Mucosa of gallbladder (tissue), 1 donor: ENCODE results near the gene CNTNAP5. TPM values are rescaled to one million over a fixed set of nuclear protein-coding genes. Genes with fewer than 3 reads are reported as not detected.

Source experiments
- DNase-seq: peaks from one replicate; pipeline ENCODE4 v3.0.0-alpha.2; 2020; ENCODE audit warnings: low spot score
- total RNA-seq: library from RNA; stranded (reverse); gene quantifications from one replicate; pipeline ENCODE4 v1.2.1, GENCODE V29; 2021
- donor health status: DM: no; HTN: no; CAD: no.

The CNTNAP5 gene
- total RNA-seq, 1 donor from 2014 or later = 31.7 TPM

GRCh38 chr2:124153713-124154112, 128.6 kb downstream of the CNTNAP5 start:
- no peak for DNase-seq

- DNase-seq = no peak
These were observed 134.1 kb downstream of the CNTNAP5 start for GRCh38 chr2:124159166-124159565.

GRCh38 chr2:124161542-124161941, 136.5 kb downstream of the CNTNAP5 start:
- no peak for DNase-seq

- peak; percentile 79 for DNase-seq
These were observed 137.2 kb downstream of the CNTNAP5 start for GRCh38 chr2:124162256-124162655.

GRCh38 chr2:124163840-124164239, 138.8 kb downstream of the CNTNAP5 start:
- no peak for DNase-seq

GRCh38 chr2:124165698-124166097, 140.6 kb downstream of the CNTNAP5 start:
- no peak for DNase-seq

GRCh38 chr2:124171472-124172063, 146.5 kb downstream of the CNTNAP5 start:
- DNase-seq = no peak

- no peak for DNase-seq
These were observed 153.6 kb downstream of the CNTNAP5 start for GRCh38 chr2:124178719-124179118.

GRCh38 chr2:124180635-124181034, 155.5 kb downstream of the CNTNAP5 start:
- DNase-seq = no peak

- no peak for DNase-seq
These were observed 161.7 kb downstream of the CNTNAP5 start for GRCh38 chr2:124186801-124187200.

- DNase-seq = no peak
These were observed 162.9 kb downstream of the CNTNAP5 start for GRCh38 chr2:124187948-124188347.

- no peak for DNase-seq
These were observed 168.6 kb downstream of the CNTNAP5 start for GRCh38 chr2:124193706-124194105.

- DNase-seq = no peak
These were observed 176.6 kb downstream of the CNTNAP5 start for GRCh38 chr2:124201713-124202112.

GRCh38 chr2:124209441-124209840, 184.4 kb downstream of the CNTNAP5 start:
- no peak for DNase-seq

- DNase-seq = no peak
These were observed 186.4 kb downstream of the CNTNAP5 start for GRCh38 chr2:124211461-124211860.

- DNase-seq = no peak
These were observed 189.0 kb downstream of the CNTNAP5 start for GRCh38 chr2:124213977-124214587.

GRCh38 chr2:124246170-124246569, 221.1 kb downstream of the CNTNAP5 start:
- DNase-seq = no peak

GRCh38 chr2:124248386-124248785, 223.3 kb downstream of the CNTNAP5 start:
- DNase-seq = no peak

GRCh38 chr2:124250433-124250832, 225.3 kb downstream of the CNTNAP5 start:
- DNase-seq = no peak

- DNase-seq = no peak
These were observed 229.5 kb downstream of the CNTNAP5 start for GRCh38 chr2:124254621-124255020.

GRCh38 chr2:124257120-124257519, 232.0 kb downstream of the CNTNAP5 start:
- no peak for DNase-seq

GRCh38 chr2:124258140-124258880, 233.2 kb downstream of the CNTNAP5 start:
- DNase-seq = no peak

GRCh38 chr2:124261456-124261855, 236.4 kb downstream of the CNTNAP5 start:
- DNase-seq = no peak
